CD4-positive, alpha-beta T cell treated with Interleukin-10 for 1 hour (primary cell): ENCODE data around the gene MYO10.
A peak's percentile ranks its signal among the peaks of the same experiment; 100 is the strongest.

ENCODE experiments used
- DNase-seq: peaks from one replicate; pipeline ENCODE4 v3.0.0-alpha.2; 2020

Gene MYO10

GRCh38 chr5:16695779-16696178 is 240.3 kb downstream of the MYO10 start:
- DNase-seq: no peak

GRCh38 chr5:16693879-16694278 is 242.2 kb downstream of the MYO10 start:
- DNase-seq: no peak

- DNase-seq: no peak
Observed at GRCh38 chr5:16691731-16692130, 244.4 kb downstream of the MYO10 start.

GRCh38 chr5:16690243-16690852 is 245.7 kb downstream of the MYO10 start:
- no peak for DNase-seq

GRCh38 chr5:16687898-16688297 is 248.2 kb downstream of the MYO10 start:
- no peak for DNase-seq

GRCh38 chr5:16685069-16685468 is 251.0 kb downstream of the MYO10 start:
- DNase-seq: no peak

- no peak for DNase-seq
Observed at GRCh38 chr5:16681876-16682275, 254.2 kb downstream of the MYO10 start.

- DNase-seq: no peak
Observed at GRCh38 chr5:16679863-16680262, 256.2 kb downstream of the MYO10 start.

GRCh38 chr5:16679190-16679589 is 256.9 kb downstream of the MYO10 start:
- DNase-seq: no peak

- no peak for DNase-seq
Observed at GRCh38 chr5:16675806-16676205, 260.3 kb downstream of the MYO10 start.

GRCh38 chr5:16674750-16675149 is 261.3 kb downstream of the MYO10 start:
- DNase-seq: no peak

- peak; percentile 14 for DNase-seq
Observed at GRCh38 chr5:16673241-16674201, 262.6 kb downstream of the MYO10 start.

GRCh38 chr5:16671208-16671607 is 264.9 kb downstream of the MYO10 start:
- DNase-seq: no peak

- no peak for DNase-seq
Observed at GRCh38 chr5:16669776-16670175, 266.3 kb downstream of the MYO10 start.

- no peak for DNase-seq
Observed at GRCh38 chr5:16668631-16669030, 267.5 kb downstream of the MYO10 start.

GRCh38 chr5:16668194-16668593 is 267.9 kb downstream of the MYO10 start:
- no peak for DNase-seq

- peak; percentile 17 for DNase-seq
Observed at GRCh38 chr5:16666883-16667398, 269.1 kb downstream of the MYO10 start.

GRCh38 chr5:16666130-16666882 is 269.8 kb downstream of the MYO10 start:
- DNase-seq: no peak

- no peak for DNase-seq
Observed at GRCh38 chr5:16665601-16666000, 270.5 kb downstream of the MYO10 start.

- no peak for DNase-seq
Observed at GRCh38 chr5:16664368-16664767, 271.7 kb downstream of the MYO10 start.

- no peak for DNase-seq
Observed at GRCh38 chr5:16663840-16664239, 272.2 kb downstream of the MYO10 start.

- DNase-seq: no peak
Observed at GRCh38 chr5:16661713-16662112, 274.4 kb downstream of the MYO10 start.

- DNase-seq: no peak
Observed at GRCh38 chr5:16660982-16661381, 275.1 kb downstream of the MYO10 start.
